ENCODE results near the gene CLEC16A.

Gene CLEC16A

GRCh38 chr16:11104168-11105037, 160.0 kb downstream of the CLEC16A start:
- peaks cover 3% of the 10 kb centered on the region for H3K36me3 ChIP-seq (ENCODE audit: insufficient read depth, low read length)
- H3K27me3 ChIP-seq (ENCODE audit: insufficient read depth, low read length), result no peaks in the 10 kb centered on the region
- no peak overlapping the region for H2AFZ ChIP-seq (ENCODE audit: low read depth, low read length)
- no peak overlapping the region for H3K4me3 ChIP-seq (ENCODE audit: low read length)
- H3K9me3 ChIP-seq (ENCODE audit: low read length), result peaks cover 3% of the 10 kb centered on the region
- peaks cover 12% of the 10 kb centered on the region for H3K4me1 ChIP-seq (ENCODE audit: insufficient read depth, low read length)

GRCh38 chr16:11105038-11105903, 160.9 kb downstream of the CLEC16A start:
- Histone ChIP-seq H3K4me3 (ENCODE audit: low read length) (no peak overlapping the region), H3K4me1 (ENCODE audit: insufficient read depth, low read length) (peaks cover 8% of the 10 kb centered on the region), H3K9me3 (ENCODE audit: low read length) (peaks cover 6% of the 10 kb centered on the region), H3K27me3 (ENCODE audit: insufficient read depth, low read length) (no peaks in the 10 kb centered on the region), H2AFZ (ENCODE audit: low read depth, low read length) (no peak overlapping the region), H3K36me3 (ENCODE audit: insufficient read depth, low read length) (peaks cover 3% of the 10 kb centered on the region)

- peaks cover 3% of the 10 kb centered on the region for H3K36me3 ChIP-seq (ENCODE audit: insufficient read depth, low read length)
- no peaks in the 10 kb centered on the region for H3K27me3 ChIP-seq (ENCODE audit: insufficient read depth, low read length)
- no peak overlapping the region for H2AFZ ChIP-seq (ENCODE audit: low read depth, low read length)
- H3K9me3 ChIP-seq (ENCODE audit: low read length), result peaks cover 8% of the 10 kb centered on the region
- no peak overlapping the region for H3K4me3 ChIP-seq (ENCODE audit: low read length)
- peaks cover 5% of the 10 kb centered on the region for H3K4me1 ChIP-seq (ENCODE audit: insufficient read depth, low read length)
Observed at GRCh38 chr16:11106726-11107125, 162.4 kb downstream of the CLEC16A start.

GRCh38 chr16:11107780-11108465, 163.6 kb downstream of the CLEC16A start:
- Histone ChIP-seq H3K36me3 (ENCODE audit: insufficient read depth, low read length) (peaks cover 3% of the 10 kb centered on the region), H3K27me3 (ENCODE audit: insufficient read depth, low read length) (no peaks in the 10 kb centered on the region), H3K4me1 (ENCODE audit: insufficient read depth, low read length) (peaks cover 5% of the 10 kb centered on the region), H3K9me3 (ENCODE audit: low read length) (peaks cover 8% of the 10 kb centered on the region), H3K4me3 (ENCODE audit: low read length) (no peak overlapping the region), H2AFZ (ENCODE audit: low read depth, low read length) (no peak overlapping the region)

GRCh38 chr16:11108466-11108805, 164.1 kb downstream of the CLEC16A start:
- H3K27me3 ChIP-seq (ENCODE audit: insufficient read depth, low read length), result no peaks in the 10 kb centered on the region
- H2AFZ ChIP-seq (ENCODE audit: low read depth, low read length), result no peak overlapping the region
- peaks cover 5% of the 10 kb centered on the region for H3K4me1 ChIP-seq (ENCODE audit: insufficient read depth, low read length)
- H3K9me3 ChIP-seq (ENCODE audit: low read length), result peaks cover 8% of the 10 kb centered on the region
- no peak overlapping the region for H3K4me3 ChIP-seq (ENCODE audit: low read length)
- H3K36me3 ChIP-seq (ENCODE audit: insufficient read depth, low read length), result peaks cover 3% of the 10 kb centered on the region

- Histone ChIP-seq H2AFZ (ENCODE audit: low read depth, low read length) (no peak overlapping the region), H3K36me3 (ENCODE audit: insufficient read depth, low read length) (peaks cover 3% of the 10 kb centered on the region), H3K4me3 (ENCODE audit: low read length) (no peak overlapping the region), H3K9me3 (ENCODE audit: low read length) (peaks cover 8% of the 10 kb centered on the region), H3K4me1 (ENCODE audit: insufficient read depth, low read length) (peaks cover 5% of the 10 kb centered on the region), H3K27me3 (ENCODE audit: insufficient read depth, low read length) (no peaks in the 10 kb centered on the region)
Observed at GRCh38 chr16:11109566-11109965, 165.2 kb downstream of the CLEC16A start.

- H3K4me1 ChIP-seq (ENCODE audit: insufficient read depth, low read length), result no peaks in the 10 kb centered on the region
- peaks cover 8% of the 10 kb centered on the region for H3K9me3 ChIP-seq (ENCODE audit: low read length)
- no peaks in the 10 kb centered on the region for H3K27me3 ChIP-seq (ENCODE audit: insufficient read depth, low read length)
- no peak overlapping the region for H3K4me3 ChIP-seq (ENCODE audit: low read length)
- no peak overlapping the region for H2AFZ ChIP-seq (ENCODE audit: low read depth, low read length)
- H3K36me3 ChIP-seq (ENCODE audit: insufficient read depth, low read length), result peaks cover 3% of the 10 kb centered on the region
Observed at GRCh38 chr16:11111150-11111549, 166.8 kb downstream of the CLEC16A start.

- Histone ChIP-seq H2AFZ (ENCODE audit: low read depth, low read length) (no peak overlapping the region), H3K4me3 (ENCODE audit: low read length) (no peak overlapping the region), H3K36me3 (ENCODE audit: insufficient read depth, low read length) (peaks cover 3% of the 10 kb centered on the region), H3K9me3 (ENCODE audit: low read length) (peaks cover 8% of the 10 kb centered on the region), H3K27me3 (ENCODE audit: insufficient read depth, low read length) (no peaks in the 10 kb centered on the region), H3K4me1 (ENCODE audit: insufficient read depth, low read length) (no peaks in the 10 kb centered on the region)
Observed at GRCh38 chr16:11111856-11112634, 167.7 kb downstream of the CLEC16A start.

GRCh38 chr16:11112723-11113348, 168.5 kb downstream of the CLEC16A start:
- Histone ChIP-seq H3K36me3 (ENCODE audit: insufficient read depth, low read length) (peaks cover under 1% of the 10 kb centered on the region), H2AFZ (ENCODE audit: low read depth, low read length) (no peak overlapping the region), H3K27me3 (ENCODE audit: insufficient read depth, low read length) (no peaks in the 10 kb centered on the region), H3K4me3 (ENCODE audit: low read length) (no peak overlapping the region), H3K4me1 (ENCODE audit: insufficient read depth, low read length) (no peaks in the 10 kb centered on the region), H3K9me3 (ENCODE audit: low read length) (peaks cover 8% of the 10 kb centered on the region)

GRCh38 chr16:11114366-11115164, 170.2 kb downstream of the CLEC16A start:
- no peaks in the 10 kb centered on the region for H3K36me3 ChIP-seq (ENCODE audit: insufficient read depth, low read length)

GRCh38 chr16:11117576-11118211, 173.3 kb downstream of the CLEC16A start:
- no peak overlapping the region for H3K4me3 ChIP-seq (ENCODE audit: low read length)
- H3K9me3 ChIP-seq (ENCODE audit: low read length), result no peaks in the 10 kb centered on the region
- no peaks in the 10 kb centered on the region for H3K4me1 ChIP-seq (ENCODE audit: insufficient read depth, low read length)
- peaks cover 2% of the 10 kb centered on the region for H3K36me3 ChIP-seq (ENCODE audit: insufficient read depth, low read length)
- no peaks in the 10 kb centered on the region for H3K27me3 ChIP-seq (ENCODE audit: insufficient read depth, low read length)
- no peak overlapping the region for H2AFZ ChIP-seq (ENCODE audit: low read depth, low read length)

More at GRCh38 chr16:11114366-11115164, 170.2 kb downstream of the CLEC16A start:
- Histone ChIP-seq H3K9me3 (ENCODE audit: low read length) (peaks cover 5% of the 10 kb centered on the region), H2AFZ (ENCODE audit: low read depth, low read length) (no peak overlapping the region), H3K4me1 (ENCODE audit: insufficient read depth, low read length) (no peaks in the 10 kb centered on the region), H3K4me3 (ENCODE audit: low read length) (no peak overlapping the region), H3K27me3 (ENCODE audit: insufficient read depth, low read length) (no peaks in the 10 kb centered on the region)
